ENCODE results near the gene PLPP1.

The PLPP1 gene

GRCh38 chr5:55441107-55441771 is 93.5 kb downstream of the PLPP1 start:
- DNase-seq, result no peak

DNA sequence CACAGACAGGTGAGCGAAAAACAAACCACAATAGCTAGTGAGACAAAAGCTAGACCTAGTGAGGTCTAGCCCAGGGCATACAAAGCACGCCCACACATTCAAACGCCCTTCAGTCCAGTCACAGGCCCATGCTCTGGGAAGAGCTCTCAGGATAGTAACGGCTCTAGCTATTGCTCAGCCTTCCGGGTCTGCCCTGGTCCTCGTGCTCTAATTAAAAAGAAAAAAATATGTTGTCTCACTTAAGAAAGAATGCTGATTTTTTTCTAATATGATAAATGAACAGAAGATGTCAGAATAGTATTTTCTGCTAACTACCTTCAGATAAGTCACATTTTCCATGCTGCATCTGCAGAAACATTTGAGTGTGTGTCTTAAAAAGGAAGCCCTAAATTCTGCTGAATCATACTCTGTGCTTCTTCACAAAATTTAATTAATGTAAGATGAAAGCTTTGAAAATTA is 94.5 kb downstream of the PLPP1 start:
- no peak for DNase-seq

- no peak for DNase-seq
These were observed 95.8 kb downstream of the PLPP1 start for GRCh38 chr5:55438998-55439397.

DNA sequence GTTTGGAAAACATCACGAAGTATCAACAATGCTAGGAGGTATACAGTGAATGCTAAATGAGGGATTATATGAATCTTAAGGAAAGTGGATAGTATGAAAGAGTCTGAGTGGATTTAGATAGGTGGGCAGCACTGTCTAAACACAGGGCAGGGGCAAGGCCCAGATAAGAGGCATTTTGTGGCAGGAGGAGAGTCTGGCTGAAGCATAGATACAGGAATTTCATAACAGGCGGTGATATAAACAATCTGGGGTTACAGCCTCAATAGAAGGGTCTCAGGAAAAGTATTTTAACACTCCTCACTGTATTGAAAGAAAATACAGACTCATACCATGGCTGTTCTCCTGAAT is 96.9 kb downstream of the PLPP1 start:
- DNase-seq, result no peak

DNA sequence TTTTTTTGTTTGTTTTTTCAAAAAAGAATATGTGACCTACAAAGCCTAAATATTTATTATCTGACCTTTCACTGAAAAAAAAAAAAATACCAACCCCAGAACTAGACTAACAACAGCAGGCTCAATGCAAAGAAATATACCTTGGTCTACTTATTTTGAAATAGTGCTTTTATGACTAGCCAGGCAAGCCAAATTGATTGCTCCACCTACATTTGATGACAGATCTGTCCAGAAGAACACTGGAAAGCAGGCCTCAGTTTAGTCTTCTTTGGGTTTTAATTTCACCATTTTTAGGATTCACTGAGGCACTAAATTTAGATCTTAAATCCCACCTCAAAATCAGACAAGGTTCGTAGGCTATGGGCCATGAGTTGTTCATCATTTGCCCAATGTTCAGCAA is 97.3 kb downstream of the PLPP1 start:
- no peak for DNase-seq

DNA sequence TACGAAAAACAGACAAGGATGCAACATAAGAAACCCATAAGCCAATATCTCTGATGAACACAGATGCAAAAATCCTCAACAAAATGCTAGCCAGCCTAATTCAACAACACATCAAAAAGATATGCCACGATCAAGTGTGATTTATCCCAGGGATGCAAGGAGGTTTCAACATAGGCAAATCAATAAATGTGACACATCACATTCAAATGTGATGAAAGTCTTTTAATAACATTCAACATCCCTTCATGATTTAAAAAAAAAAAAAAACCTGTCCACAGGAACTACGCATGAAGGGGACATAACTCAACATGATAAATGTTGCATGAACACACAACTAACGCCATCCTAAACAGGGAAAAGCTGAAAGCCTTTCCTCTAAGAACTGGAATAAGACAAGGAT is 102.2 kb downstream of the PLPP1 start:
- no peak for DNase-seq

DNA sequence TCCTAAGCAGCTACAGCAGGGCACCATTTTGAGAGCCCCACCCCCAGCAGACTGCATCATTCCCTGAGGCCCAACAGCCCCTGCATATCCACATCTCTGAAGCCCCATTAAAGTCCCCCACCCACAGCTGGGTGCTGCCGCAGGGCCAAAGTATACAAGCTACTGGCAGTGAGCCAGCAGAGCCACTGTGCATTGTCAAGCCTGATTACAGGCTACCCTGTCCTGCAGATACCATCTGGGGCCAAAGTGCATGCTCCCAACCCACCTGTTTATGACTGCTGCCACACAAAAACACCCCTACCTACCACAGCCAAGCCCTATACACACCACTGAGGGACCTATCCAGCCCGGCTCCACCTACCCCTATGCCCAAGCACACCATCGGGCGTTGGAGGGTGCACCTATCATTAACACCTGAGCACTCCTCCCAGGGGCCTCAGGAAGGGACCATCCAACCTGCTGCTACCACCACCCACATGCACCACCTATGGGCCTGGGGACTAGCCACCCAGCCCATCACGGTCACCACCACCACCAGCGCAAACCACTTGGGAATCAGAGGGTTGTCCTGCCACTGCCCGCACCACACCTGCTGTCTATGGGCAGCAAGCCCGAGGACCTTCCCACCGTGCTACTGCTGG is 105.0 kb downstream of the PLPP1 start:
- DNase-seq, result no peak

DNA sequence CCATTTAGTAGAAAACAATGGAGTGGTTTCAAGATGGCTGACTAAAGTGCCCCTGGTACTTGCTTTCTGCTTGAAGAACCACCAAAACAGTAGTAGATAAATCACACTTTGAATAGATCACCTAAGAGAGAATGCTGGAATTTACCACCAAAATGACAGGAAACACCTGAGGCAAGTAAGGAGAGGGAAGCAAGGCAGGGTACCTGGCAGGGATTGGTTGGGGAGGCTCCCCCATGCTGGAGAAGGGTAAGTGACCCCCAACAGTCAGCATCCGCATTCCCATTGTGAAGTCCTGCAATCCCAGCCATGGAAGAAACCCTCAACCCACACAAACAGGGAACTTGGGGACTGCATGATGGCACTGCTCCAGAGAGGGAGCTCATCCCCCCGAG is 105.5 kb downstream of the PLPP1 start:
- no peak for DNase-seq

DNA sequence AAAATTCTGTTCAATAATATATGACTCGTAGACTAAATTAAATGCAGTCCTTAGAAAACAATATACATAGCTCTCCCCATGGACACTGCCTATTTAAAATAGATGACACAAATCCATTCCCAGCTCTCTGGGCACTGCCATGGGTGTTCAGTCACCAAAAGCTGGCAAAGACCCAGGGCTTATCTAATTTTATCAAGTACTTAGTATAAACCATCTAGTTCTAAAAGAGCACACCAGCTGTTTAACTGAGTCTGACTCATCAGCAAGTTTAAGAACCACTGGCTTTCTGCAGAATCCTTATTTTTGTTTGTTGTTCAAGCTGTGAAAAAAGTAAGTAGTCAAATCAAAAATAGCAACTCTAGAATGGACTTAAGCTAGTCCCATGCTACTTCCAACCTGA is 107.6 kb downstream of the PLPP1 start:
- DNase-seq, result no peak

GRCh38 chr5:55426455-55426854 is 108.3 kb downstream of the PLPP1 start:
- DNase-seq, result no peak

DNA sequence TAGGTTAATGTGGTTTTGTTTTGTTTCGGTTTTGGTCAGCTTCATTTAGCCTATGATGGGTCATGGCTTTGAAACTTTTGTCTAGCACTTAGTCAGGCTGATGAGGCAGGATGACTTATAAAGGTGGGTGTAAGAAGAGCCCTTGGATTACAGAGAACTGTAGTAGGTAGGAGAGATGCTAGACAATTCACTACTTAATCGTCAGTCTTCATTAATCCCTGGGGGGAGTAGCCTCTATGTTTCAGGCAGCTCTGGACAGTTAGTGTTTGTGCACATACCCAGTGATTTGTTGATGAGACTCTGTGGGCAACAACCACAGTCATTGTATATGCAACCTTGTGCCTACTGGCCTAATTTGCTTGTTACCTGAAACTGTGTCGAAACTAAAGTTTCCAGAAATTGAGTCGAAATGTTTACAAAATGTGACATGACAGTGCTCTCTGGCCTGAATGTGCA is 113.7 kb downstream of the PLPP1 start:
- DNase-seq, result no peak

GRCh38 chr5:55418994-55419968 is 115.5 kb downstream of the PLPP1 start:
- DNase-seq, result no peak

DNA sequence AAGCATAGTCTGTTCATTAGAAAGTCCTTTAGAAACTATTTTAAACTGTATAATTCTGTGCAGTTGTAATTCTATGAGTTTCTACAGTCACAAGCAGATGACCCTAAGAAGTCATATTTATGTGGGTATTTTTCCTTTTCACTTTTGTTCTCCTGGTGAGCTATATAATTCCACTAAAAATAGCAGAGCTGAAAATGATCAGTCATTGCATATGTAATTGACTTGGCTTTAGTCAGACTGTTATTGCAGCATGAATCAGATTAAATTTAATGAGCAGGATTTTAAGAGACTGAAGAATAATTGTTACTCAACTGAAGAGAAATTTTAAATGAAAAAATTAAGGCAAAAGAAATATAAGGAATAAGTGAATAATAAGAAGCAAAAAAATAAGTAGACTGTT is 118.5 kb downstream of the PLPP1 start:
- DNase-seq, result no peak

- no peak for DNase-seq
These were observed 119.7 kb downstream of the PLPP1 start for GRCh38 chr5:55415071-55415470.

GRCh38 chr5:55413644-55414043 is 121.1 kb downstream of the PLPP1 start:
- DNase-seq, result no peak

- DNase-seq, result no peak
These were observed 122.9 kb downstream of the PLPP1 start for GRCh38 chr5:55411876-55412275.

GRCh38 chr5:55410845-55411244 is 123.9 kb downstream of the PLPP1 start:
- DNase-seq, result no peak

- DNase-seq, result no peak
These were observed 125.0 kb downstream of the PLPP1 start for GRCh38 chr5:55409775-55410174.

DNA sequence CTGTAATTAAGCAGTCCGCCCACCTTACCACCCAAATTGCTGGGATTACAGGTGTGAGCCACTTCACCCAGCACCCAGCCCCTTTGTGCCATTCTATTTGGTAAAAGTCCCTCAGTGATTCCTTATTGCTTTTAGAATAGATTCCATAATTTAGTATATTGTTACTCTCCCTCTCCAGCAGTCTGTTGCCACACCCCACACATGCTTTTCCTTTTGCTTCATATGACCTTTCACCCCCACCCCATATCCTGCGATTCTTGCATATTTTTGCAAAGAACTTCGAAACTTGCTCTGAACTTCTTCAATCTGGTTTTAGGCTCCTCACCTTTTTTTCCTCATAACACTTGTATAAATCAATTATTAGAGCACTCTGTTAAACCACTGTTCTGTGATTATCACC is 126.8 kb downstream of the PLPP1 start:
- no peak for DNase-seq

- DNase-seq, result no peak
These were observed 127.6 kb downstream of the PLPP1 start for GRCh38 chr5:55407059-55407684.

DNA sequence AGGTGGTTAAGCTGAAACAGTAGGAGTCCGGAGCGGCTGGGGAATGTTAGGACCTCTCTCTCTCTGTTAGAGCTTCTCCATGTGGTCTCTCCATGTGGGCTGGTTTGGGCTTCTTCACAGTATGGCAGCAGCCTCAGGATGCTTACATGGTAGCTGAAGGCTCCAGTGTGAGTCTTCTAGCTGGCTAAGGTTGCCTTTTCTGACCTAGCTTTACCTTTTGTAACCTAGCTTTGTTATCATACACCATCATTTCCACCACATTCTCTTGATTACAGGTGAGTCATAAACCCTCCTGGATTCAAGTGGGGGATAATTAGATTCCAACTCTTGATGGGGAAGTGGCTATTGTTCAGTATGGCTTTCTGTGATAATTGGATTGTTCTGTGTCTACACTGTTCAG is 128.5 kb downstream of the PLPP1 start:
- peak; percentile 37 for DNase-seq

GRCh38 chr5:55402199-55402598 is 132.6 kb downstream of the PLPP1 start:
- no peak for DNase-seq

DNA sequence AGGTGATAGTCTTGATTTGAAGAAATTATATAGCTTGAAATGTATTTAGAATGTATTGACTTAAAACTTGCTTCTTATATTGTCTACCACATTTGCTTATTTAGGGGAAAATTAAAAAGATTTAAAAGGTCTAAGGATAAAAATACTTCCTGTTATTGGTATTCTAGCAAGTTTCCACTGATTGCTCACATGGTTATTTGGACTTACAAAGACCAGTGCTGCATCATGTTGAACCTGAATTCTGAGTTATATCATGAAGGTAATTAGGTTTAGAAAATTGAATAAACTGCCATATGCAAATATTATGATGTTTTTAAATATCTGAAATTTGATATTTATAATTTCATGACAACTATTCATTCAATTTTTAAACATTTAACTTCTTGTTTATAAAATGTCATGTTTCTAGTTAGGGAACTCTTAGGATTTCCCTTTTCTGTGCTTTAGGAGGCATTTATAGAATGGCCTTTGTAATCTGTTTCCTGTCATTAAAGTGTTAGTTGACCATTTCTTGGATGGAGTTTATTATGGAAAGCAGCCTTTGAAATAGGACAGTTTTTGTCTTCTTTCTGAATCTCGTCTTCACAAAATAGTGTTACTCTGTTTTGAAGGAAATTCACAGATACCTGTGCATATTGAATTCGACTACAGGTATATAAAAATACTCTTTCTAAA is 141.1 kb downstream of the PLPP1 start:
- DNase-seq, result no peak

Data from NCI-H1417 treated with DMSO at 0.1 percent for 48 hours (cell line).